Mesenchymal stem cell (in vitro differentiated cells and primary cell): ENCODE measurements around the gene MTA3.

ENCODE experiments used
- DNase-seq: peaks from one replicate; pipeline ENCODE4 v3.0.0-alpha.2; 2013
- H2AFZ ChIP-seq: one replicate; pipeline ENCODE4 v1.6.1; 2013; ENCODE audit warnings: low read depth, mild to moderate bottlenecking, control low read depth, inconsistent platforms, low read length, moderate library complexity
- H2AK5ac ChIP-seq: 2 replicates; pipeline ENCODE4 v1.6.1; 2013; ENCODE audit warnings: low read length, moderate library complexity, mild to moderate bottlenecking, inconsistent platforms; ENCODE audit not compliant: severe bottlenecking
- H2BK120ac ChIP-seq: one replicate; pipeline ENCODE4 v1.6.1; 2013; ENCODE audit warnings: low read depth, mild to moderate bottlenecking, inconsistent platforms, low read length, moderate library complexity
- H2BK12ac ChIP-seq, 2 experiments: one replicate each; pipeline ENCODE4 v1.6.1; 2013; ENCODE audit warnings: inconsistent platforms in 2 of 2, low read length in 2 of 2, mild to moderate bottlenecking in 2 of 2, moderate library complexity in 2 of 2, control low read depth in 1 of 2
- H2BK15ac ChIP-seq: one replicate; pipeline ENCODE4 v1.6.1; 2013; ENCODE audit warnings: mild to moderate bottlenecking, low read depth, inconsistent platforms; ENCODE audit not compliant: poor library complexity, severe bottlenecking
- H2BK5ac ChIP-seq: 2 replicates; pipeline ENCODE4 v1.6.1; 2013; ENCODE audit warnings: low read depth, mild to moderate bottlenecking, low read length, control low read depth, inconsistent platforms; ENCODE audit not compliant: poor library complexity, severe bottlenecking
- H3K14ac ChIP-seq, 2 experiments: one replicate each; pipeline ENCODE4 v1.6.1; 2013; ENCODE audit warnings: inconsistent platforms in 2 of 2, low read length in 2 of 2, control low read depth in 1 of 2, mild to moderate bottlenecking in 1 of 2, moderate library complexity in 1 of 2
- H3K18ac ChIP-seq, 2 experiments: one replicate each; pipeline ENCODE4 v1.6.1; 2013; ENCODE audit warnings: inconsistent platforms in 2 of 2, low read length in 2 of 2, control low read depth in 1 of 2, low read depth in 1 of 2, mild to moderate bottlenecking in 1 of 2
- H3K23ac ChIP-seq, 2 experiments: one replicate each; pipeline ENCODE4 v1.6.1; 2013; ENCODE audit warnings: inconsistent platforms in 2 of 2, low read length in 2 of 2, mild to moderate bottlenecking in 2 of 2, moderate library complexity in 2 of 2, control low read depth in 1 of 2
- H3K27ac ChIP-seq: 2 replicates; pipeline ENCODE4 v1.5.1; 2013; ENCODE audit warnings: mild to moderate bottlenecking, moderate library complexity, low read length, control low read depth, inconsistent platforms; ENCODE audit not compliant: poor library complexity, severe bottlenecking
- H3K27me3 ChIP-seq, 2 experiments: 2 replicates each; pipeline versions ENCODE4 v1.6.1 to v1.7.0; 2013; ENCODE audit warnings: low read length in 2 of 2, mild to moderate bottlenecking in 2 of 2, moderate library complexity in 2 of 2, control low read depth in 1 of 2, inconsistent platforms in 1 of 2; ENCODE audit not compliant: control insufficient read depth in 1 of 2, insufficient read depth in 1 of 2
- H3K36me3 ChIP-seq, 2 experiments: 2 replicates each; pipeline versions ENCODE4 v1.6.1 to v1.7.0; 2013; ENCODE audit warnings: low read length in 2 of 2, control low read depth in 1 of 2, inconsistent platforms in 1 of 2, low read depth in 1 of 2, mild to moderate bottlenecking in 1 of 2; ENCODE audit not compliant: insufficient read depth in 2 of 2, control insufficient read depth in 1 of 2
- H3K4ac ChIP-seq, 2 experiments: one replicate each; pipeline ENCODE4 v1.6.1; 2013; ENCODE audit warnings: inconsistent platforms in 2 of 2, low read length in 2 of 2, mild to moderate bottlenecking in 2 of 2, moderate library complexity in 2 of 2, control low read depth in 1 of 2, low read depth in 1 of 2
- H3K4me1 ChIP-seq: 2 replicates; pipeline ENCODE4 v1.6.1; 2013; ENCODE audit warnings: low read depth, low read length, control low read depth; ENCODE audit not compliant: control insufficient read depth, insufficient read depth
- H3K4me2 ChIP-seq: 2 replicates; pipeline ENCODE4 v1.6.1; 2013; ENCODE audit warnings: low read length, mild to moderate bottlenecking, inconsistent platforms; ENCODE audit not compliant: poor library complexity, severe bottlenecking
- H3K4me3 ChIP-seq, 2 experiments: 2 replicates each; pipeline versions ENCODE4 v1.5.1 to v1.7.0; 2013; ENCODE audit warnings: low read length in 2 of 2, mild to moderate bottlenecking in 2 of 2, control low read depth in 1 of 2, low read depth in 1 of 2; ENCODE audit not compliant: insufficient read depth in 1 of 2
- H3K79me1 ChIP-seq: replicated peaks from 2 replicates; pipeline ENCODE4 v1.6.1; 2013; ENCODE audit warnings: mild to moderate bottlenecking, control low read depth, low read length, inconsistent platforms; ENCODE audit not compliant: poor library complexity, severe bottlenecking
- H3K9ac ChIP-seq: 2 replicates; pipeline ENCODE4 v1.7.0; 2013; ENCODE audit warnings: mild to moderate bottlenecking, low read length, moderate library complexity
- H3K9me3 ChIP-seq: 2 replicates; pipeline ENCODE4 v1.7.0; 2013; ENCODE audit warnings: mild to moderate bottlenecking, low read length; ENCODE audit not compliant: control insufficient read depth
- H4K8ac ChIP-seq: one replicate; pipeline ENCODE4 v1.6.1; 2013; ENCODE audit warnings: inconsistent platforms, mild to moderate bottlenecking, low read length, moderate library complexity
- H4K91ac ChIP-seq: one replicate; pipeline ENCODE4 v1.6.1; 2013; ENCODE audit warnings: mild to moderate bottlenecking, low read length, inconsistent platforms
- WGBS: methylation state at CpG from one replicate; pipeline ENCODE4 v1.1.7; 2013; ENCODE audit warnings: mixed read lengths; 5-methylcytosine and 5-hydroxymethylcytosine counted together

MTA3 gene

DNA sequence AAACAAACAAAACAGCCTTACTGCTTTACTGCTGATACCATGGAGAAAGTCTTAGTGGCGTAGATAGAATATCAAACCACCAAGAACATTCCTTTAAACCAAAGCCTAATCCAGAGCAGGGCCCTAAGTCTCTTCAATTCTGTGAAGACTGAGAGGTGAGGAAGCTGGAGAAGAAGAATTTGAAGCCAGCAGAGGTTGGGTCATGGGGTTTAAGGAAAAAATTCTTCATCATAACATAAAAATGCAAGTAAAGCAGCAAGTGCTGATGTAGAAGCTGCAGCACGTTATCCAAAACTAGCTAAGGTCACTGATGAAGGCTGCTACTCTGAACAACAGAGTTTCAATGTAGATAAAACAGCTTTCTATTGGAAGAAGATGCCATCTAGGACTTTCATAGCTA, 77.1 kb downstream of the MTA3 start:
- H3K27me3 ChIP-seq: no peaks in the 10 kb centered on the region
- H3K79me1 ChIP-seq: peaks cover 13% of the 10 kb centered on the region
- H2AK5ac ChIP-seq: no peak overlapping the region
- H2AFZ ChIP-seq: no peak overlapping the region
- H2BK120ac ChIP-seq: no peak overlapping the region
- H3K9me3 ChIP-seq: peaks cover 10% of the 10 kb centered on the region
- H4K91ac ChIP-seq: no peak overlapping the region
- no peak overlapping the region for H3K14ac ChIP-seq
- no peak overlapping the region for H3K18ac ChIP-seq
- peaks cover 10 to 35% of the 10 kb centered on the region in 2 experiments for H3K36me3 ChIP-seq
- no peak overlapping the region for H3K27ac ChIP-seq
- peaks cover 2% of the 10 kb centered on the region for H3K4me1 ChIP-seq
- DNase-seq: no peak
- no peak overlapping the region for H3K4me3 ChIP-seq
- no peak overlapping the region for H3K23ac ChIP-seq
- H3K9ac ChIP-seq: no peak overlapping the region
- H2BK12ac ChIP-seq: no peak overlapping the region
- no peak overlapping the region for H2BK15ac ChIP-seq
- no peak overlapping the region for H4K8ac ChIP-seq
- WGBS: 100% methylated on average over 1 of the region's 2 CpGs
- H3K4ac ChIP-seq: no peak overlapping the region
- no peak overlapping the region for H3K4me2 ChIP-seq
- H2BK5ac ChIP-seq: no peak overlapping the region

DNA sequence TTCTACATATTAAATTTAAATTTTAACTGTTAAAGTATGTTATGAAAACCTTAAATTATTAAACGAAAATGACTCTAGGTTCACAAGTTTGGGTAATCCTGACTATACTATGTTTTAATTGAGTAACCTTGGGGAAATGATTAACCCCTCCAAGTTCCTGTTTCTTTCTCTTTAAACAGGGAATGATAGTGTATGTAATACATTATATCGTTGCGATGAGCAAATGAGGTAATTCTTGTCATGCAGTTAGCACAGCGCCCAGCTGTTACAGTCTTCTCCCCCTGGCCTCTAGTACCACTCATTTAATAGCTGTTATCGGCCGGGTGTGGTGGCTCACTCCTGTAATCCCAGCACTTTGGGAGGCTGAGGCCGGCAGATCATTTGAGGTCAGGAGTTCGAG, 80.4 kb downstream of the MTA3 start:
- Histone ChIP-seq H3K27me3 (no peaks in the 10 kb centered on the region), H4K8ac (no peak overlapping the region), H2AFZ (no peak overlapping the region), H3K79me1 (peaks cover 15% of the 10 kb centered on the region), H3K4me1 (peaks cover 2% of the 10 kb centered on the region), H3K9me3 (peaks cover 10% of the 10 kb centered on the region), H3K4me3 (no peak overlapping the region), H2BK12ac (no peak overlapping the region), H3K23ac (no peak overlapping the region), H3K4me2 (no peak overlapping the region), H3K9ac (no peak overlapping the region), H3K4ac (no peak overlapping the region), H3K36me3 (peaks cover 4 to 38% of the 10 kb centered on the region in 2 experiments), H2AK5ac (no peak overlapping the region), H2BK15ac (no peak overlapping the region), H3K27ac (peak overlapping the region; percentile 23), H4K91ac (no peak overlapping the region), H3K14ac (no peak overlapping the region), H2BK120ac (no peak overlapping the region), H2BK5ac (no peak overlapping the region), H3K18ac (no peak overlapping the region)
- WGBS: 96% methylated on average over 6 of the region's 8 CpGs
- DNase-seq: no peak

DNA sequence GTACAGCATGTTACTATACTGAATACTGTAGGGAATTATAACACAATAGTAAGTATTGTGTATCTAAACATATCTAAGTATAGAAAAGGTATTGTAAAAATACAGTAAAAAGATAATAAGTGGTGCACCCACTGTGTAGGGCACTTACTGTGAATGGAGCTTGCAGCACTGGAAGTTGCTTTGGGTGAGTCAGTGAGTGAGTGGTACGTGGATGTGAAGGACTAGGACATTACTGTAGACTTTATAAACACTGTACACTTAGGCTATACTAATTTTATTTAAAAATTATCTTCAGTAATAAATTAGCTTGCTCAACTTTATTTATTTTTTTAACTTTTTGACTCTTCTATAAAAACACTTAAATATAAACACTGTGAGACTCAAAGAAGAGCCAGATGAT, 82.6 kb downstream of the MTA3 start:
- no peak for DNase-seq
- Histone ChIP-seq H3K14ac (no peak overlapping the region), H3K4me2 (no peak overlapping the region), H2BK5ac (no peak overlapping the region), H2BK120ac (no peak overlapping the region), H3K23ac (no peak overlapping the region), H3K18ac (no peak overlapping the region), H4K8ac (no peak overlapping the region), H2AK5ac (no peak overlapping the region), H3K27me3 (no peaks in the 10 kb centered on the region), H3K9ac (no peak overlapping the region), H4K91ac (no peak overlapping the region), H3K4ac (no peak overlapping the region), H3K4me1 (peaks cover 4% of the 10 kb centered on the region), H3K27ac (no peak overlapping the region), H2BK15ac (no peak overlapping the region), H2BK12ac (no peak overlapping the region), H3K4me3 (no peak overlapping the region), H3K79me1 (peaks cover 22% of the 10 kb centered on the region), H2AFZ (no peak overlapping the region), H3K9me3 (peaks cover 3% of the 10 kb centered on the region), H3K36me3 (peaks cover 0 to 31% of the 10 kb centered on the region in 2 experiments)
- WGBS: no CpG with 5 or more reads among the region's 1 CpG

DNA sequence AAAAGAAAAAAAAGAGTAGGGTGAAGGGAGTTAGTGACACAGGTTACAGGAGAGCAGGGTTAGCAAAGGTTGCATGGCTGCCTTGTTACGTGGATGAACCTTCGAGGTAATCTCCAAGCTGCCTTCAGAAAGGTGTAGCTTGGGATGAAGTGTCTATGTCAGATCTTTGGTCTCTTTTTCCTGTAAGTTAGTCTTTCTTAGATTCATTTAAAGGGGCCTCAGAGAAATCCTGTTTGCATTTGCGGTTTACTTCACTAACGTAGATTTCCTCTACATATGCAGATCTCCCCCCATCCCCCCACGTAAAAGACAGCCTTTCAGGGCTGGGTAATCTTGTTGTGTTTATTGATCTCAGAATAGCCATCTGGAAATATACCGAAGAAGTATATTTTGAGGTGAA, 83.7 kb downstream of the MTA3 start:
- peaks cover 21% of the 10 kb centered on the region for H3K79me1 ChIP-seq
- H3K4ac ChIP-seq: no peak overlapping the region
- H3K23ac ChIP-seq: no peak overlapping the region
- H2BK120ac ChIP-seq: no peak overlapping the region
- no peak overlapping the region for H3K4me2 ChIP-seq
- no peak overlapping the region for H2AK5ac ChIP-seq
- no peak overlapping the region for H2AFZ ChIP-seq
- H3K4me1 ChIP-seq: peaks cover 4% of the 10 kb centered on the region
- no peak overlapping the region for H4K8ac ChIP-seq
- H4K91ac ChIP-seq: no peak overlapping the region
- H2BK5ac ChIP-seq: no peak overlapping the region
- no peaks in the 10 kb centered on the region for H3K27me3 ChIP-seq
- no peak overlapping the region for H2BK15ac ChIP-seq
- no peak overlapping the region for H2BK12ac ChIP-seq
- no peak for DNase-seq
- H3K36me3 ChIP-seq: peaks cover 0 to 31% of the 10 kb centered on the region in 2 experiments
- H3K9ac ChIP-seq: no peak overlapping the region
- 95% methylated on average over 3 of the region's 6 CpGs for WGBS
- H3K27ac ChIP-seq: no peak overlapping the region
- H3K4me3 ChIP-seq: no peak overlapping the region
- H3K18ac ChIP-seq: no peak overlapping the region
- no peak overlapping the region for H3K14ac ChIP-seq
- H3K9me3 ChIP-seq: no peaks in the 10 kb centered on the region
